Fibroblast of mammary gland (primary cell): ENCODE measurements around the gene DDAH1.
"Not testable (repeated sequence)": the region's sequence is repeated elsewhere in the genome, so short reads cannot be mapped to it uniquely, and the experiment has no call there.

ENCODE experiments used
- DNase-seq: peaks from one replicate; pipeline ENCODE4 v3.0.0-alpha.2; 2010; ENCODE audit warnings: low read depth
- H3K4me3 ChIP-seq: 2 replicates; pipeline ENCODE4 v1.5.1; 2011; ENCODE audit warnings: low read depth, mild to moderate bottlenecking, low read length, moderate library complexity; ENCODE audit not compliant: control insufficient read depth
- CTCF ChIP-seq: conservative IDR thresholded peaks from 2 replicates; pipeline ENCODE4 v1.5.1; 2011; ENCODE audit warnings: low read depth, low read length, inconsistent platforms; ENCODE audit not compliant: control insufficient read depth, insufficient read depth

Gene DDAH1

GRCh38 chr1:85465099-85465785 lies at the start of gene DDAH1:
Gene DDAH1, minus strand, starts transcription at chr1:85465159. Its CDS starts 114 bp downstream, at chr1:85465045.
- peak; percentile 50 for DNase-seq
- no peak for TF ChIP-seq CTCF
- peak within 1 kb of the TSS; percentile 85 for H3K4me3 ChIP-seq

- not testable (repeated sequence) for DNase-seq
Measured at GRCh38 chr1:85513998-85514397, 49.0 kb upstream of the DDAH1 start.

GRCh38 chr1:85504417-85504816 lies 39.5 kb upstream of the DDAH1 start:
- H3K4me3 ChIP-seq: no peak overlapping the region
- DNase-seq: peak; percentile 30
- TF ChIP-seq CTCF: no peak

More at GRCh38 chr1:85513998-85514397, 49.0 kb upstream of the DDAH1 start:
- not testable (repeated sequence) for H3K4me3 ChIP-seq

- DNase-seq: peak; percentile 84
- H3K4me3 ChIP-seq: no peak overlapping the region
- TF ChIP-seq CTCF: peak; percentile 64
Measured at GRCh38 chr1:85502625-85503083, 37.7 kb upstream of the DDAH1 start.

- TF ChIP-seq CTCF: no peak
- no peak overlapping the region for H3K4me3 ChIP-seq
- DNase-seq: peak; percentile 62
Measured at GRCh38 chr1:85502171-85502570, 37.2 kb upstream of the DDAH1 start.

GRCh38 chr1:85501355-85501898 lies 36.5 kb upstream of the DDAH1 start:
- H3K4me3 ChIP-seq: no peak overlapping the region
- TF ChIP-seq CTCF: no peak
- no peak for DNase-seq

GRCh38 chr1:85496941-85497582 lies 32.1 kb upstream of the DDAH1 start:
- no peak overlapping the region for H3K4me3 ChIP-seq
- TF ChIP-seq CTCF: no peak
- DNase-seq: peak; percentile 35
